Endothelial cell of hepatic sinusoid (primary cell): ENCODE results near the gene SH3RF2.
"Not testable (repeated sequence)": the region's sequence is repeated elsewhere in the genome, so short reads cannot be mapped to it uniquely, and the experiment has no call there.

Experiments
- in situ Hi-C: cut with HindIII; loops from 2 replicates; pipeline ENCODE4 v1.10.0; 2017; ENCODE audit warnings: low sequenced_read_pairs

The SH3RF2 gene

GRCh38 chr5:145947581-145947980, 11.2 kb downstream of the SH3RF2 start:
- in situ Hi-C loops, result no loop called here

GRCh38 chr5:145948047-145948446, 11.7 kb downstream of the SH3RF2 start:
- in situ Hi-C loops, result no loop called here

- in situ Hi-C loops, result no loop called here
Observed at GRCh38 chr5:145948921-145949320, 12.5 kb downstream of the SH3RF2 start.

GRCh38 chr5:145949474-145949873, 13.1 kb downstream of the SH3RF2 start:
- in situ Hi-C loops, result no loop called here

- in situ Hi-C loops, result loop anchor here (5.0 kb wide), 1 partner anchor 71 kb away; no protein-coding TSS in a partner anchor
Observed at GRCh38 chr5:145951071-145951470, 14.7 kb downstream of the SH3RF2 start.

GRCh38 chr5:145953202-145953601, 16.8 kb downstream of the SH3RF2 start:
- in situ Hi-C loops, result loop anchor here (5.0 kb wide), 1 partner anchor 69 kb away; no protein-coding TSS in a partner anchor

- in situ Hi-C loops, result loop anchor here (5.0 kb wide), 1 partner anchor 68 kb away; no protein-coding TSS in a partner anchor
Observed at GRCh38 chr5:145954140-145954539, 17.8 kb downstream of the SH3RF2 start.

- in situ Hi-C loops, result no loop called here
Observed at GRCh38 chr5:145957388-145957787, 21.0 kb downstream of the SH3RF2 start.

- in situ Hi-C loops, result no loop called here
Observed at GRCh38 chr5:145958436-145958835, 22.1 kb downstream of the SH3RF2 start.

- in situ Hi-C loops, result no loop called here
Observed at GRCh38 chr5:145960166-145960565, 23.8 kb downstream of the SH3RF2 start.

- in situ Hi-C loops, result no loop called here
Observed at GRCh38 chr5:145960848-145961600, 24.6 kb downstream of the SH3RF2 start.

- in situ Hi-C loops, result no loop called here
Observed at GRCh38 chr5:145962001-145962400, 25.6 kb downstream of the SH3RF2 start.

GRCh38 chr5:145964008-145964407, 27.6 kb downstream of the SH3RF2 start:
- in situ Hi-C loops, result not testable (repeated sequence)

- in situ Hi-C loops, result no loop called here
Observed at GRCh38 chr5:145965804-145966203, 29.4 kb downstream of the SH3RF2 start.

- in situ Hi-C loops, result no loop called here
Observed at GRCh38 chr5:145967296-145967695, 30.9 kb downstream of the SH3RF2 start.

GRCh38 chr5:145968970-145969713, 32.8 kb downstream of the SH3RF2 start:
- in situ Hi-C loops, result no loop called here

- in situ Hi-C loops, result loop anchor here (5.0 kb wide), 1 partner anchor 38 kb away; no protein-coding TSS in a partner anchor
Observed at GRCh38 chr5:145969714-145970092, 33.3 kb downstream of the SH3RF2 start.

GRCh38 chr5:145971108-145971507, 34.7 kb downstream of the SH3RF2 start:
- in situ Hi-C loops, result loop anchor here (5.0 kb wide), 1 partner anchor 36 kb away; no protein-coding TSS in a partner anchor

GRCh38 chr5:145971701-145972100, 35.3 kb downstream of the SH3RF2 start:
- in situ Hi-C loops, result loop anchor here (5.0 kb wide), 1 partner anchor 36 kb away; no protein-coding TSS in a partner anchor

- in situ Hi-C loops, result no loop called here
Observed at GRCh38 chr5:145975001-145975360, 38.6 kb downstream of the SH3RF2 start.

- in situ Hi-C loops, result no loop called here
Observed at GRCh38 chr5:145975361-145976066, 39.1 kb downstream of the SH3RF2 start.
